Activated CD8-positive, alpha-beta memory T cell treated with anti-CD3 and anti-CD28 coated beads, Interleukin-2, amount 50 U/mL, for 24 hours (primary cell): ENCODE data around the gene PPP1R7.
"Not testable (repeated sequence)": the region's sequence is repeated elsewhere in the genome, so short reads cannot be mapped to it uniquely, and the experiment has no call there.

Experiments
- DNase-seq: peaks from one replicate; pipeline ENCODE4 v3.0.0-alpha.2; 2020; ENCODE audit errors: extremely low read depth

Gene PPP1R7

GRCh38 chr2:241149925-241150659 is at the start of gene PPP1R7:
Gene PPP1R7 (plus strand): TSS chr2:241150467. CDS start chr2:241150496, 29 bp downstream.
- DNase-seq, result peak; percentile 85

GRCh38 chr2:241102239-241102803 is 47.9 kb upstream of the PPP1R7 start, which contains the start of gene MTERF4:
Gene MTERF4 (minus strand): TSS chr2:241102287. CDS start chr2:241102273, 14 bp downstream.
- peak; percentile 76 for DNase-seq

GRCh38 chr2:241103176-241103595 is 47.1 kb upstream of the PPP1R7 start:
- DNase-seq, result no peak

- DNase-seq, result not testable (repeated sequence)
Measured at GRCh38 chr2:241104611-241105010, 45.7 kb upstream of the PPP1R7 start.

- no peak for DNase-seq
Measured at GRCh38 chr2:241105641-241106040, 44.6 kb upstream of the PPP1R7 start.

- no peak for DNase-seq
Measured at GRCh38 chr2:241107031-241107783, 43.1 kb upstream of the PPP1R7 start.

GRCh38 chr2:241108271-241109209 is 41.7 kb upstream of the PPP1R7 start:
- no peak for DNase-seq

- no peak for DNase-seq
Measured at GRCh38 chr2:241109210-241110088, 40.8 kb upstream of the PPP1R7 start.

GRCh38 chr2:241110089-241110606 is 40.1 kb upstream of the PPP1R7 start:
- no peak for DNase-seq

- no peak for DNase-seq
Measured at GRCh38 chr2:241110607-241111439, 39.4 kb upstream of the PPP1R7 start.

- no peak for DNase-seq
Measured at GRCh38 chr2:241111440-241111805, 38.8 kb upstream of the PPP1R7 start.

- no peak for DNase-seq
Measured at GRCh38 chr2:241112046-241112445, 38.2 kb upstream of the PPP1R7 start.

- DNase-seq, result peak; percentile 43
Measured at GRCh38 chr2:241112592-241112991, 37.7 kb upstream of the PPP1R7 start.

GRCh38 chr2:241114836-241115235 is 35.4 kb upstream of the PPP1R7 start:
- no peak for DNase-seq

GRCh38 chr2:241115361-241115760 is 34.9 kb upstream of the PPP1R7 start:
- DNase-seq, result no peak

- no peak for DNase-seq
Measured at GRCh38 chr2:241116606-241117560, 33.4 kb upstream of the PPP1R7 start.

GRCh38 chr2:241118737-241119505 is 31.3 kb upstream of the PPP1R7 start:
- DNase-seq, result no peak
